HG03060 (cell line): Measurements from ENCODE around the gene ULK3.

Source experiments
- ATAC-seq: cut with Tn5 transposase; IDR thresholded peaks from one replicate; pipeline ENCODE4 v1.9.1; 2021; ENCODE audit warnings: low read depth, moderate number of reproducible peaks; ENCODE audit not compliant: unreplicated experiment

The ULK3 gene

GRCh38 chr15:74868059-74868458, 25.1 kb upstream of the ULK3 start:
- ATAC-seq: no peak

DNA sequence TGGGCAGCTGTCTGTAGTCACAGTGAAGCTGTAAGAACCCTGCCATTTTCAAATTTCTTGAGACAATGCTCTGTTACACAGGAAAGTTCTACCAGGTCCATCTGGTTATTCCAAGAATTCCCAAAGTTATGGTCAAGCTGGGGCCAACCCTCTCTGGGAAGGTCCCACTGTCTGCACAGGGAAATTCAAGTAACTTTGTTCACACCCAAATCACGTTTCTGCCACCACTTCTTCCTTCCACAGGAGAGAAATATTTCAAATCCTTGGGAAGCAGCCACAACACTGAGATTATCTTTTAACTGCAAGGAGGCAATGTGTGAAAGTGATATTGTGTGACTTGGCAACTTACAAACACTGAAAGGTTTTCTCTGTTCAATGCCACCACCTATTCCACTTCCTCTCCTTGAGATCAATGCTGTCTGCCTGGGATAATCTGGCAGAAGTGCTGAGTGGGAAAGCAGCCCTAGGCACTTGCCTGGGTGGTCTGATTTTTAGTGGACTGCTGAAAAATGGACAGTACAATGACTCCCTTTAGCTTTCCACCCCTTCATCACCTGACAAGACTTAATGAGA, 24.6 kb upstream of the ULK3 start:
- ATAC-seq: no peak

DNA sequence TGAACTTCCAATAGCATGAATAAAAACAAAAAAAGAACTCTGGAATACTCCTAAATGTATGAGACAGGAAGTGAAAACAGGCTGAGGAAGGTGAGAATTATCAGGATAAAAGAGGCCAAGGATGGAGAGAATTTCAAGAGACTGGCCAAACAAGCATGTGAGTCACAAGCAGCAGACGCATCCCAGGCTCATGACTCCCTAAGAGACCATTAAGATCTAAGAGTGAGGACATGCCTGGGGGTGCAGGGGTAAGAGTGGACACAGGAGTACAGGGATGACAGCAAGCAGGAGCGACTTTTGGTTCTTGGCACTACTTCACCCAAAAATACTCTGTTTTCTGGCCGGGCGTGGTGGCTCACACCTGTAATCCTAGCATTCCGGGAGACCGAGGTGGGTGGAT, 23.1 kb upstream of the ULK3 start:
- ATAC-seq: no peak

GRCh38 chr15:74865316-74865715, 22.4 kb upstream of the ULK3 start:
- ATAC-seq: no peak

- no peak for ATAC-seq
Measured at GRCh38 chr15:74864296-74864695, 21.3 kb upstream of the ULK3 start.

GRCh38 chr15:74863239-74864056, 20.5 kb upstream of the ULK3 start:
- ATAC-seq: no peak

DNA sequence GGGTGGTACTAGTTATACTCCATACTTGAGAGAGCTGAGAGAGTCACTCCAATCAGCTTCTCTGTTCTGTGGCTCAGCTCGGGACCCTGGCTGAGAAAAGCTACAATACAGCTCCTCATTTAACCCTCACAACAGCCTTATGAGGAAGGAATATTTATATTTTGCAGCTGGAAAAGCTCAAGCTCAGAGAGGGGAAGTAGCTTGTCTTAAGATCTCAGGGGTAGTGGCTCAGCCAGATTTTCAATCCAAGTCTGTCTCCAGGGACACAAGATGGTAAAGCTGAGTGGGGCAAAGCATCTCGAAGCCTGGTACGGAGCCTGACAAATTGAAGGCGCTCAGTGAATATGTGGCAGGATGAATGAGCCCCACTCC, 15.4 kb upstream of the ULK3 start:
- no peak for ATAC-seq

GRCh38 chr15:74857671-74858368, 14.9 kb upstream of the ULK3 start:
- peak; percentile 17 for ATAC-seq

- peak; percentile 53 for ATAC-seq
Measured at GRCh38 chr15:74857082-74857655, 14.2 kb upstream of the ULK3 start.

- ATAC-seq: no peak
Measured at GRCh38 chr15:74856537-74856936, 13.6 kb upstream of the ULK3 start.

- ATAC-seq: no peak
Measured at GRCh38 chr15:74855857-74856256, 12.9 kb upstream of the ULK3 start.

DNA sequence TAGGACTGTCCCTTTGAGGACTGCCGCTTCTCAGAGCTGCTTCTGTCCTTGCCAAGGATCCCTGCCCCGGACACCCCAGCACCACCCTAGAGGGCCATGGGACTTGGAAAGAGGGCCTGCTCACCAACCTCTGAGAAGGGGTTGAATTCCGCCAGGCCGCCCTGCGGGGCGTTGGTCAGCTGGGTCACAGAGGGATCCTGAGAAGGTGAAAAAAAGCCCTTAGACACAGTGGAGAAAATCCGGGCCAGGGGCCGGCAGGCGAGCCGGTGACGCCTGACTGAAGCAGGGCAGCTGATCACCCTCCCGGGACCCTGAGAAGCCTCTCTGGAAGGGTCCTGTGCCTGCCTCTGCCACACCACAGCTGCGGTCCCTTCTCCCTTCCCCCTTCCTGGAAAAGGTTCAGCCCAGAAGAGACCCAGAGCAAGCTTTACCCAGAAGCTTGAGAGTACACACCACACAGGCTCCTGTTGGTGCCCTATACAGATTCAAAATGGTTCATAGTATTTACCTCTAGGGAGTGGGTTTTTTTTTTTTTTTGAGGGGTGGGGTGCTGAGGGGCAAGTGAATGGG, 11.6 kb upstream of the ULK3 start:
- no peak for ATAC-seq

DNA sequence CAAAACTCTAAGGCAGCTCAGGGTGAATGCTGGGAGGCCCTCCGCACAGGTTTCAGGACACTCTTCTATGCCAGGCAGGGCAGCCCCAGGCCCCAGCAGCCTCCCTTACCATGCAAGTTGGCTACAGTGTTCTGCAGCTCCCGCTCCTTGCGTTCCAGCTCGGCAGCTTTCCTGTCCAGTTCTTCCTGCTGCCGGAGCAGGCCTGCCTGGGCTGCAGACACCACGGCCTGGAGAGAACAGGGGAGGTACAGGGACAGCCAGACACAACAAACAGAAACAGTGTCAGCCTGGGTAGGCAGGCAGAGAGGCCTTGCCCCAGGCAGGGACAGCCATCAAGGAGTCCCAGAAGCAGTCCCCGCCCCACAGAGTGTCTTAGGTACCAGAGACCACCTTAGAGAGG, 9.0 kb upstream of the ULK3 start:
- no peak for ATAC-seq

- ATAC-seq: no peak
Measured at GRCh38 chr15:74850393-74850792, 7.4 kb upstream of the ULK3 start.

GRCh38 chr15:74847432-74847831, 4.5 kb upstream of the ULK3 start:
- no peak for ATAC-seq

GRCh38 chr15:74845581-74845980, 2.6 kb upstream of the ULK3 start:
- no peak for ATAC-seq

- no peak for ATAC-seq
Measured at GRCh38 chr15:74845208-74845568, 2.2 kb upstream of the ULK3 start.

GRCh38 chr15:74844319-74845207, 1.6 kb upstream of the ULK3 start:
- no peak for ATAC-seq

DNA sequence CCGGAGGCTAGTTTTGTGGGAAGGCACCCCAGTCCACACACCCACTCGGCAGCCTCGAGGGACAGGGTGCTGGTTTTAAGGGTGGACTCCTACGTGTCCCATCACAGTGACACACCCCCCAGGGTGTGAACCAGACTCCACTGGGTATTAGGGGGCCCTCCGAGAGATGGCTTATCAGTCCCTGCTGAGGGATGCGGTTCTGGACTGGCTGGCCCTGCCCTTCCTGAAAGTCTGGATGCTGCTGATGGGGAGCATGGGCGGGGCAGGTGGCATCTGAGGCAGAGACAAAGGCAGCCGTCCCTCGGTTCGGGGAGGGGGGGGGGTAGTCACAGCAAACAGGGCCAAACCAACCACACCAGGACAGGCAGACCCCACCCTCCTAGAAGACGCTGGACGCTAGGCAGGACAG, 939 bp upstream of the ULK3 start:
- ATAC-seq: no peak

- no peak for ATAC-seq
Measured at GRCh38 chr15:74843445-74843828, 481 bp upstream of the ULK3 start.
